DOHH2 (cell line): ENCODE data around the gene CNKSR2.

Experiments
- EZH2phosphoT487 ChIP-seq: fragments of 200-600 bp; sonication (generic); IDR thresholded peaks from 2 replicates; pipeline ENCODE4 v1.6.1; 2017; ENCODE audit warnings: borderline replicate concordance, mild to moderate bottlenecking, antibody characterized with exemption, low read length, moderate library complexity, mixed read lengths
- TF ChIP-seq, protein P1 (sequence below): fragments of 200-600 bp; sonication (generic); IDR thresholded peaks from one replicate; pipeline ENCODE4 v1.5.1; 2014; ENCODE audit warnings: antibody characterized with exemption, mild to moderate bottlenecking, low read depth, low read length; ENCODE audit not compliant: poor library complexity, severe bottlenecking

DNA sequence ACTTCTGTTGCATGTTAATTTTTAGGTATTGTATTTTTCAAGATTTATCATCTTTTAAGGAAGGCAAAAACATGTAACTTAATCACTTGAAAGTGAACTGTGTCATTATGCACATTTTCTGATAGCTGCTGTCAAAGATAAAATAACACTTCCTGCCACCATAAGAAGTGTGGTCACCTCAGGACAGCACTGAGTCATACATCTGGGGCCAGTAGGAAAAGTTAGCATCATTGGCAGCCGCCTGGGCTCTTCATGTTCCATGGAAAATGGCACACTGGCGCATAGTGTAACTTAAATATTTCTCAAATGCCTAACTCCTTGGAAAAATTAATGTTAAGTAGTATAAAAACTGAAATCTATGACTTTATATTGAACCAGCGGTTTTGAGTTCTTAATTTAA, 24.2 kb downstream of the CNKSR2 start:
- TF ChIP-seq, protein P1, sequence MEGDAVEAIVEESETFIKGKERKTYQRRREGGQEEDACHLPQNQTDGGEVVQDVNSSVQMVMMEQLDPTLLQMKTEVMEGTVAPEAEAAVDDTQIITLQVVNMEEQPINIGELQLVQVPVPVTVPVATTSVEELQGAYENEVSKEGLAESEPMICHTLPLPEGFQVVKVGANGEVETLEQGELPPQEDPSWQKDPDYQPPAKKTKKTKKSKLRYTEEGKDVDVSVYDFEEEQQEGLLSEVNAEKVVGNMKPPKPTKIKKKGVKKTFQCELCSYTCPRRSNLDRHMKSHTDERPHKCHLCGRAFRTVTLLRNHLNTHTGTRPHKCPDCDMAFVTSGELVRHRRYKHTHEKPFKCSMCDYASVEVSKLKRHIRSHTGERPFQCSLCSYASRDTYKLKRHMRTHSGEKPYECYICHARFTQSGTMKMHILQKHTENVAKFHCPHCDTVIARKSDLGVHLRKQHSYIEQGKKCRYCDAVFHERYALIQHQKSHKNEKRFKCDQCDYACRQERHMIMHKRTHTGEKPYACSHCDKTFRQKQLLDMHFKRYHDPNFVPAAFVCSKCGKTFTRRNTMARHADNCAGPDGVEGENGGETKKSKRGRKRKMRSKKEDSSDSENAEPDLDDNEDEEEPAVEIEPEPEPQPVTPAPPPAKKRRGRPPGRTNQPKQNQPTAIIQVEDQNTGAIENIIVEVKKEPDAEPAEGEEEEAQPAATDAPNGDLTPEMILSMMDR = no peak
- no peak for TF ChIP-seq EZH2phosphoT487
